RWPE1 (cell line): ENCODE measurements around the gene SMYD3.

Experiments used
- CTCF ChIA-PET: fragments of 350-600 bp; sonication (Branson Sonifier 250); formaldehyde crosslinking; extraction: SDS; loops from one replicate; lab custom pipeline; 2021; lab: Yijun Ruan, JAX
- POLR2A ChIA-PET: fragments of 400-600 bp; formaldehyde crosslinking; extraction: SDS; loops from one replicate; lab custom pipeline; 2020; ENCODE audit warnings: antibody characterized with exemption; ENCODE audit not compliant: low non-redundant PET; lab: Yijun Ruan, JAX
- DNase-seq: peaks from one replicate; pipeline ENCODE4 v3.0.0; 2012; ENCODE audit warnings: low spot score
- H3K27ac ChIP-seq: fragments of 450-650 bp; 2 replicates; pipeline ENCODE4 v1.5.1; 2017
- TF ChIP-seq, protein P1 (sequence below): fragments of 450-650 bp; conservative IDR thresholded peaks from 2 replicates; pipeline ENCODE4 v1.5.1; 2017; ENCODE audit warnings: low read depth, mild to moderate bottlenecking

SMYD3 gene

DNA sequence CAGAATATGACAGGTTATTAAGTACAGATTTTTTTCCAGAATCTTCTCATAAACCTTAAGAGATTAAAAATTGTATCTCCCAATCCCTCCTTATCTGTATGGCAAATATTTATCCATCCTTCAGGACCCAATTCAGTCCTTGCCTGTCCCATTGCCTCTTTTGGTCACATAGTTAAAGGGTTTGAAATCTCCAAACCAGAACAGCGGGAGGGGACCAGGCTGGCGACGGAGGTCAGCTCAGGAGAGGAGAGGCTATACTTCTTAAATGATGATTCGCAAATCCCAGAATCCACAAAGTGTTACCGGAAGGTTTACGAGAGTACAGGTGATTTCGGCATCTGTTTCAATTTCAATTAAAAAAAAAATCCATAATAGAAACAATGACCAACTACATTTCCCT lies 572.7 kb downstream of the SMYD3 start:
- DNase-seq: no peak
- CTCF ChIA-PET: no interaction called here
- POLR2A ChIA-PET: no interaction called here

DNA sequence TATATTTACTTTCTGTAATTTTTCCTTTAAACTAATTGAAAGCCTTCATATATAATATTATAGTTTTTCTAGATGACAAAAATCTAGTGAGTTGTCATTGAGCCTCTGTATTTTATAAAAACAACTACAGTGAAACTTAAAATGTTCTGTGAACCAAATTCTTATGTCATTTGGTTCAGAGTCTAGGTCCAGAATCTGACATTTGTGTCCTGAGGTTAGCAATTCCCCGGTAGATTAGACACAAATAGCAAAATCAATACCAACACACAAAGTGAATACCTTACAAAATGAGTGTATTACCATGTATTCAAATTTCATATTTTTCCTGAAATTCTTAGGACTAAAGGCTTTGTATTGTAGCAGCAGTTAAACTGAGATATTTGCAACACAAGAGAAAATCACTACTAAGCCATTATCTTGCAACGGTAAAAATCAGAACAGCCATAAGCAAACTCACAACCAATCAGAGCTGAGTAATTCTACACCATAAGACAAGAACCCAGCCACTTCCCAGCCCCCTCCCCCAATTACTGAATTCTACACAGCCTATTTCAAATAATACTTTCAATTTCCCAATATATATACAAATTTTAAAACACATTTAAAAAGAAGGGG lies 573.5 kb downstream of the SMYD3 start:
- CTCF ChIA-PET: no interaction called here
- POLR2A ChIA-PET: no interaction called here
- TF ChIP-seq, protein P1, sequence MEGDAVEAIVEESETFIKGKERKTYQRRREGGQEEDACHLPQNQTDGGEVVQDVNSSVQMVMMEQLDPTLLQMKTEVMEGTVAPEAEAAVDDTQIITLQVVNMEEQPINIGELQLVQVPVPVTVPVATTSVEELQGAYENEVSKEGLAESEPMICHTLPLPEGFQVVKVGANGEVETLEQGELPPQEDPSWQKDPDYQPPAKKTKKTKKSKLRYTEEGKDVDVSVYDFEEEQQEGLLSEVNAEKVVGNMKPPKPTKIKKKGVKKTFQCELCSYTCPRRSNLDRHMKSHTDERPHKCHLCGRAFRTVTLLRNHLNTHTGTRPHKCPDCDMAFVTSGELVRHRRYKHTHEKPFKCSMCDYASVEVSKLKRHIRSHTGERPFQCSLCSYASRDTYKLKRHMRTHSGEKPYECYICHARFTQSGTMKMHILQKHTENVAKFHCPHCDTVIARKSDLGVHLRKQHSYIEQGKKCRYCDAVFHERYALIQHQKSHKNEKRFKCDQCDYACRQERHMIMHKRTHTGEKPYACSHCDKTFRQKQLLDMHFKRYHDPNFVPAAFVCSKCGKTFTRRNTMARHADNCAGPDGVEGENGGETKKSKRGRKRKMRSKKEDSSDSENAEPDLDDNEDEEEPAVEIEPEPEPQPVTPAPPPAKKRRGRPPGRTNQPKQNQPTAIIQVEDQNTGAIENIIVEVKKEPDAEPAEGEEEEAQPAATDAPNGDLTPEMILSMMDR: no peak
- no peak for DNase-seq
- no peak overlapping the region for H3K27ac ChIP-seq

More for the DNA sequence above, 572.7 kb downstream of the SMYD3 start:
- H3K27ac ChIP-seq: no peak overlapping the region
- TF ChIP-seq, protein P1: no peak

DNA sequence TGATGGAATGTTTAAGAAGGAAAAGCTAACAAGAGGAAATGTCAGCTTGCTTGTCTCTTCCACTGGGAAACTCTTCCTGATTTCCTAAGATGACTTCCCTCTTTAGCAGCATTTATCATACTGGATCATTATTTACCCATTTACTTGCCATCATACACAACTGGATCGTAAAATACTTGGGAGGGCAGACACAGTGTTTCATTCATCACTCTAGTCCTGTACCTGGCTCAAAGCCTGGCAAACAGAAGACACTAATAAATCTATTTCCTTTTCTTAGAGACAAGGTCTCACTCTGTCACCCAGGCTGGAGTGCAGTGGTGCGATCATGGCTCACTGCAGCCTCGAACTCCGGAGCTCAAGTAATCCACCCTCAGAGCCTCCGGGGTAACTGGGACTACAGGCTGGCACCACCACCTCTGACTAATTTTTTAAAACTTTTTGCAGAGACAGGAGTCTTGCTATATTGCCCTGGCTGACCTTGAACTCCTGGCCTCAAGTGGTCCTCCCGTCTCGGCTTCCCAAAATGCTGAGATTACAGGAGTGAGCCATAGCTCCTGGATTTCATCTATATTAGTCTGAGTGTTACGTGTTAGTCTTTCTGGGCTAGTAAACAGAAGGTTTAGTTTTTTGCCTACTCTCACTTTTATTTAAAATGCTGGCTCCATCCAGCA lies 574.6 kb downstream of the SMYD3 start:
- CTCF ChIA-PET: no interaction called here
- TF ChIP-seq, protein P1: no peak
- POLR2A ChIA-PET: no interaction called here
- no peak overlapping the region for H3K27ac ChIP-seq
- DNase-seq: no peak

DNA sequence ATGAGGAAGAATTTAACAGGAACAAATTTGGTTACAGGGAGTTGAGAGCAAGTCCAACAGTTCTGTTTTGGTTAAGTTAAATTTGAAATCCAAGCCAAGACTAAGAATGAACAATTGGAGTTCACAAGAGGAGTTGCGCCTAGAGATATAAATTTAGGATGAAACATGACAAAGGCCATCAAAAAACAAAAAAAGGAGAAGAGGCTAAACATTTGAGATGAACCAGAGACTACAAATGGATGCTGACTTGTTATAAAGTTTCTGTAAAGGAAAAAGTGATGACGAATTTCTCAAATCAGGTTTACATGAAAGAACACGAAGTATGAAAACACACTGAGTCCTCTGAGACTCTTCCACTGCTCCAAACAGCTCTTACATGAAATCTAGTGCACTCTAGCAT lies 575.6 kb downstream of the SMYD3 start:
- TF ChIP-seq, protein P1: no peak
- ChIA-PET POLR2A (no interaction called here), CTCF (no interaction called here)
- no peak overlapping the region for H3K27ac ChIP-seq
- no peak for DNase-seq

DNA sequence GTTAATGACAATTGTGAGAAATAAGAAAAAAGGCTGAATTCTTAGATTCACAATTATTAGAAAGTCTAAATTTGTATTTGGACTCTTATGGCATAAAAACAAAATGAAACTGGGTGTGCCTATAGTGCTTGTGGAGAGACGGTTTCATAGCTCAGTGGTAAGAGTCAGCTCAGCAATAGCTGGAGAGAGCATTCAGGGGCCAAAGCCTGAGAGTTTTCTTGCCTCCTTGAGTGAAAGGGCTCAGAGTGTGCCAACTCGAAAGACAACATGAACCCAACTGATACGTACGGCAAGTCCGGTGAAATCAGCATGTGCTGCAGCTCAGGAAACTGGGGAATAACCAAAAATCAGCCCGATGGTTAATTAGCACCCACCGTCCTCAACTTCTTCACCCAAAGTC lies 577.9 kb downstream of the SMYD3 start:
- ChIA-PET CTCF (no interaction called here), POLR2A (no interaction called here)
- no peak overlapping the region for H3K27ac ChIP-seq
- DNase-seq: no peak
- TF ChIP-seq, protein P1: no peak

DNA sequence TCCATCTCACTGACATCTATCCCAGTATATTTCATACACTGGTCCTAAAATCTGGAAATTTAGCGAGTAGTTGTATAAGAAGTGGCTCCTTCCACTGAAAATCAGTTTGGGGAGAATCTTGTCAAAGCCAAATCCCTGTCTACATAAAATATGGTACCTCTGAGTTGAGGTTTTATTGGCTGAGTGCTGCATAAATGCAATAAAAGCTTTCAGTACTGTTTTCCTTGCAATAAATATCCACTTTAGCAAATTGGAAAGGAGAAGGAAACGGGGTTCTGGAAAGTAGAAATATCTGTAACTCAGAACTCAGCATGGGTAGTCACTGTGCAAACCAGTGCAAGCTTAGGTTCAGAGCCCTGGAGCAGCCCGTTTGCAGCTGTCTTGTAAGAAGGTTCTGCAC lies 580.2 kb downstream of the SMYD3 start:
- DNase-seq: no peak
- CTCF ChIA-PET: no interaction called here
- POLR2A ChIA-PET: no interaction called here
- TF ChIP-seq, protein P1: no peak
- H3K27ac ChIP-seq: no peak overlapping the region
